GM23338 (cell line): ENCODE data around the gene ANKFN1. TPM values are rescaled to one million over a fixed set of nuclear protein-coding genes. Genes with fewer than 3 reads are reported as not detected.

Source experiments
- ATAC-seq: fragments of 200-7000 bp; cut with Tn5 transposase; 3 replicates; pipeline ENCODE4 v1.9.1; 2020
- DNase-seq: peaks from one replicate; pipeline ENCODE4 v3.0.0-alpha.2; 2015; ENCODE audit warnings: low spot score
- H2AFZ ChIP-seq: fragments of 200-600 bp; sonication (generic); 2 replicates; pipeline ENCODE4 v1.8.0; 2016; ENCODE audit warnings: antibody characterized with exemption, mild to moderate bottlenecking, moderate library complexity
- H3F3A ChIP-seq: fragments of 200-600 bp; sonication (generic); replicated peaks from 2 replicates; pipeline ENCODE4 v1.8.0; 2017; ENCODE audit warnings: antibody characterized with exemption, mixed run types, low read depth
- H3K27ac ChIP-seq: fragments of 200-600 bp; sonication (generic); 2 replicates; pipeline ENCODE4 v1.6.1; 2016; ENCODE audit warnings: low read depth
- H3K27me3 ChIP-seq: fragments of 200-600 bp; sonication (generic); 2 replicates; pipeline ENCODE4 v1.8.0; 2016; ENCODE audit warnings: mild to moderate bottlenecking, mixed run types, moderate library complexity; ENCODE audit not compliant: insufficient read depth
- H3K36me3 ChIP-seq: fragments of 200-600 bp; sonication (generic); 2 replicates; pipeline ENCODE4 v1.8.0; 2016; ENCODE audit warnings: mild to moderate bottlenecking; ENCODE audit not compliant: insufficient read depth
- H3K4me1 ChIP-seq: fragments of 200-600 bp; sonication (generic); 2 replicates; pipeline ENCODE4 v1.8.0; 2016; ENCODE audit warnings: mild to moderate bottlenecking, moderate library complexity; ENCODE audit not compliant: insufficient read depth
- H3K4me2 ChIP-seq: fragments of 200-600 bp; sonication (generic); 2 replicates; pipeline ENCODE4 v1.7.1; 2017; ENCODE audit warnings: mixed run types
- H3K4me3 ChIP-seq: fragments of 200-600 bp; sonication (generic); 2 replicates; pipeline ENCODE4 v1.6.1; 2016; ENCODE audit warnings: mixed run types
- H3K79me2 ChIP-seq: fragments of 200-600 bp; sonication (generic); replicated peaks from 2 replicates; pipeline ENCODE4 v1.8.0; 2017; ENCODE audit warnings: mild to moderate bottlenecking; ENCODE audit not compliant: insufficient read depth
- H3K9me2 ChIP-seq: fragments of 200-600 bp; sonication (generic); 2 replicates; pipeline ENCODE4 v1.8.0; 2017; ENCODE audit not compliant: insufficient read depth
- H4K20me1 ChIP-seq: fragments of 200-600 bp; sonication (generic); replicated peaks from 2 replicates; pipeline ENCODE4 v1.8.0; 2017; ENCODE audit warnings: mild to moderate bottlenecking; ENCODE audit not compliant: insufficient read depth
- H3K27ac Mint-ChIP-seq: 2 replicates; pipeline ENCODE4 v1.8.0; 2020; ENCODE audit warnings: inconsistent platforms, mild to moderate bottlenecking, moderate library complexity, mixed read lengths
- H3K27me3 Mint-ChIP-seq: 3 replicates; pipeline ENCODE4 v1.8.0; 2022; ENCODE audit warnings: low read depth, mild to moderate bottlenecking, moderate library complexity, mixed read lengths, inconsistent platforms; ENCODE audit not compliant: insufficient read depth, poor library complexity
- H3K36me3 Mint-ChIP-seq: 3 replicates; pipeline ENCODE4 v1.8.0; 2021; ENCODE audit warnings: low read depth, mild to moderate bottlenecking, inconsistent platforms, moderate library complexity, mixed read lengths
- H3K4me1 Mint-ChIP-seq: 3 replicates; pipeline ENCODE4 v1.8.0; 2020; ENCODE audit warnings: mild to moderate bottlenecking, inconsistent platforms, mixed read lengths
- H3K4me3 Mint-ChIP-seq: 3 replicates; pipeline ENCODE4 v1.8.0; 2021; ENCODE audit warnings: moderate library complexity, mild to moderate bottlenecking, inconsistent platforms, mixed read lengths
- H3K9me3 Mint-ChIP-seq: 3 replicates; pipeline ENCODE4 v1.8.0; 2020; ENCODE audit warnings: moderate library complexity, mild to moderate bottlenecking, inconsistent platforms, mixed read lengths
- CREB1 ChIP-seq: fragments of 250-450 bp; sonication (Bioruptor Pico); IDR thresholded peaks from 2 replicates; pipeline ENCODE4 v1.5.0; 2020; ENCODE audit warnings: low read depth, mild to moderate bottlenecking, moderate library complexity
- EZH2 ChIP-seq: fragments of 200-600 bp; sonication (generic); IDR thresholded peaks from one replicate; pipeline ENCODE4 v1.8.0; 2017; ENCODE audit warnings: antibody characterized with exemption, mild to moderate bottlenecking, low read depth; ENCODE audit not compliant: unreplicated experiment
- EZH2phosphoT487 ChIP-seq: fragments of 200-600 bp; sonication (generic); IDR thresholded peaks from one replicate; pipeline ENCODE4 v1.8.1; 2018; ENCODE audit warnings: antibody characterized with exemption; ENCODE audit not compliant: unreplicated experiment
- JUNB ChIP-seq: IDR thresholded peaks from one replicate; pipeline ENCODE4 v1.6.1; 2016; ENCODE audit warnings: antibody characterized with exemption; ENCODE audit not compliant: unreplicated experiment
- NANOG ChIP-seq: IDR thresholded peaks from 2 replicates; pipeline ENCODE4 v1.6.1; 2016; ENCODE audit warnings: antibody characterized with exemption, borderline replicate concordance
- POLR2AphosphoS5 ChIP-seq: IDR thresholded peaks from 2 replicates; pipeline ENCODE4 v1.6.1; 2016; ENCODE audit warnings: antibody characterized with exemption, low read depth
- STAT1 ChIP-seq: IDR thresholded peaks from one replicate; pipeline ENCODE4 v1.6.1; 2016; ENCODE audit warnings: antibody characterized with exemption; ENCODE audit not compliant: unreplicated experiment
- ZNF114 ChIP-seq: fragments of 250-450 bp; sonication (Bioruptor Pico); IDR thresholded peaks from 2 replicates; pipeline ENCODE4 v1.5.0; 2020; ENCODE audit warnings: mild to moderate bottlenecking, moderate library complexity
- ZNF331 ChIP-seq: fragments of 250-450 bp; sonication (Bioruptor Pico); IDR thresholded peaks from 2 replicates; pipeline ENCODE4 v1.5.0; 2020; ENCODE audit warnings: low read depth, mild to moderate bottlenecking, moderate library complexity
- polyA plus RNA-seq: library from polyadenylated mRNA; unstranded; fragments of >200 nt; fragmentation: Nextera tagmentation; extraction: Ambion mirVana; gene quantifications from 2 replicates; pipeline ENCODE4 v1.2.1, GENCODE V29; 2016
- total RNA-seq: library from RNA; depleted of rRNA; stranded (reverse); fragments of >200 nt; shearing (Covaris generic); gene quantifications from 2 replicates; pipeline ENCODE4 v1.2.3, GENCODE V29; 2014
- TF ChIP-seq, protein P1 (sequence below), 2 experiments: fragments of 200-600 bp in 1 of 2; sonication (generic) in 1 of 2; conservative IDR thresholded peaks; 2 replicates each; pipeline versions ENCODE4 v1.5.1 to v1.6.1; 2016 to 2017; ENCODE audit warnings: antibody characterized with exemption in 2 of 2, low read depth in 2 of 2, mild to moderate bottlenecking in 2 of 2, moderate library complexity in 1 of 2
- TF ChIP-seq, protein P2 (sequence below): IDR thresholded peaks from 2 replicates; pipeline ENCODE4 v1.6.1; 2016; ENCODE audit warnings: antibody characterized with exemption
- TF ChIP-seq, protein P3 (sequence below): IDR thresholded peaks from one replicate; pipeline ENCODE4 v1.6.1; 2018; ENCODE audit warnings: antibody characterized with exemption; ENCODE audit not compliant: unreplicated experiment
- TF ChIP-seq, protein P4 (sequence below): fragments of 250-450 bp; sonication (Bioruptor Pico); IDR thresholded peaks from 2 replicates; pipeline ENCODE4 v1.5.0; 2020; ENCODE audit warnings: mild to moderate bottlenecking, moderate library complexity

The ANKFN1 gene
- total and polyA plus RNA-seq, 2 experiments from 2014 or later = not detected

DNA sequence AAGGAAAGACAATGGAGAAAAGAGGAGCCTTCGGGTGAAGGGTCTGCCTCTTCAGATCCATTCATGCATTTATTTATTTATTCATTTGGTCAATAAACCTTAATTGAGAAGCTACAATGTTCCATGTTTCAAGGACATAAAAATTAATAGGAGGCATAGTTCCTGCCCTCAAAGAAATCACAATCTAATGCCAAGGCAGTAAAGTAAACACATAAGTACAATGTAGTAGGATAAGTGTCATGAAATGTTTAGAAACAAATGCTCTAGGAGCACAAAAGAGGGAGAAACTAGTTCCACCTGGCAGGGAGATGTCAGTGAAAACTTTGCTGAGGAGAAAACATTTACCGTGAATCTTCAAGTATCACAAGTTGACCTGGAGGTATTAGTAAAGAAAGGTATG, 336.7 kb downstream of the ANKFN1 start:
- ATAC-seq (no peak), DNase-seq (no peak)
- Mint-ChIP-seq H3K4me3 (no peak overlapping the region), H3K27ac (no peak overlapping the region), H3K36me3 (no peaks in the 10 kb centered on the region), H3K4me1 (no peaks in the 10 kb centered on the region; the same call in 2 of the 3 replicates), H3K27me3 (no peaks in the 10 kb centered on the region), H3K9me3 (no peaks in the 10 kb centered on the region)
- H3K4me3 ChIP-seq = no peak overlapping the region
- H3K27ac ChIP-seq = no peak overlapping the region
- no peak overlapping the region for H3K4me2 ChIP-seq
- H3K27me3 ChIP-seq = no peaks in the 10 kb centered on the region
- H3K4me1 ChIP-seq = no peaks in the 10 kb centered on the region
- no peaks in the 10 kb centered on the region for H3F3A ChIP-seq
- H3K36me3 ChIP-seq = no peaks in the 10 kb centered on the region
- no peaks in the 10 kb centered on the region for H4K20me1 ChIP-seq
- H3K9me2 ChIP-seq = no peaks in the 10 kb centered on the region; the same call in 1 of the 2 replicates
- no peaks in the 10 kb centered on the region for H3K79me2 ChIP-seq
- TF ChIP-seq ZNF114 (CRISPR knock-in tag) (no peak), ZNF331 (no peak), JUNB (no peak), STAT1 (no peak), EZH2 (no peak), NANOG (no peak), POLR2AphosphoS5 (no peak), CREB1 (CRISPR knock-in tag) (no peak), EZH2phosphoT487 (no peak)
- TF ChIP-seq, protein P1, sequence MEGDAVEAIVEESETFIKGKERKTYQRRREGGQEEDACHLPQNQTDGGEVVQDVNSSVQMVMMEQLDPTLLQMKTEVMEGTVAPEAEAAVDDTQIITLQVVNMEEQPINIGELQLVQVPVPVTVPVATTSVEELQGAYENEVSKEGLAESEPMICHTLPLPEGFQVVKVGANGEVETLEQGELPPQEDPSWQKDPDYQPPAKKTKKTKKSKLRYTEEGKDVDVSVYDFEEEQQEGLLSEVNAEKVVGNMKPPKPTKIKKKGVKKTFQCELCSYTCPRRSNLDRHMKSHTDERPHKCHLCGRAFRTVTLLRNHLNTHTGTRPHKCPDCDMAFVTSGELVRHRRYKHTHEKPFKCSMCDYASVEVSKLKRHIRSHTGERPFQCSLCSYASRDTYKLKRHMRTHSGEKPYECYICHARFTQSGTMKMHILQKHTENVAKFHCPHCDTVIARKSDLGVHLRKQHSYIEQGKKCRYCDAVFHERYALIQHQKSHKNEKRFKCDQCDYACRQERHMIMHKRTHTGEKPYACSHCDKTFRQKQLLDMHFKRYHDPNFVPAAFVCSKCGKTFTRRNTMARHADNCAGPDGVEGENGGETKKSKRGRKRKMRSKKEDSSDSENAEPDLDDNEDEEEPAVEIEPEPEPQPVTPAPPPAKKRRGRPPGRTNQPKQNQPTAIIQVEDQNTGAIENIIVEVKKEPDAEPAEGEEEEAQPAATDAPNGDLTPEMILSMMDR (conservative IDR thresholded peaks at IDR 0.05; ENCODE audit: low read depth in 2 of 2) = no peak
- TF ChIP-seq, protein P2, sequence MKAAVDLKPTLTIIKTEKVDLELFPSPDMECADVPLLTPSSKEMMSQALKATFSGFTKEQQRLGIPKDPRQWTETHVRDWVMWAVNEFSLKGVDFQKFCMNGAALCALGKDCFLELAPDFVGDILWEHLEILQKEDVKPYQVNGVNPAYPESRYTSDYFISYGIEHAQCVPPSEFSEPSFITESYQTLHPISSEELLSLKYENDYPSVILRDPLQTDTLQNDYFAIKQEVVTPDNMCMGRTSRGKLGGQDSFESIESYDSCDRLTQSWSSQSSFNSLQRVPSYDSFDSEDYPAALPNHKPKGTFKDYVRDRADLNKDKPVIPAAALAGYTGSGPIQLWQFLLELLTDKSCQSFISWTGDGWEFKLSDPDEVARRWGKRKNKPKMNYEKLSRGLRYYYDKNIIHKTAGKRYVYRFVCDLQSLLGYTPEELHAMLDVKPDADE = no peak
- TF ChIP-seq, protein P3, sequence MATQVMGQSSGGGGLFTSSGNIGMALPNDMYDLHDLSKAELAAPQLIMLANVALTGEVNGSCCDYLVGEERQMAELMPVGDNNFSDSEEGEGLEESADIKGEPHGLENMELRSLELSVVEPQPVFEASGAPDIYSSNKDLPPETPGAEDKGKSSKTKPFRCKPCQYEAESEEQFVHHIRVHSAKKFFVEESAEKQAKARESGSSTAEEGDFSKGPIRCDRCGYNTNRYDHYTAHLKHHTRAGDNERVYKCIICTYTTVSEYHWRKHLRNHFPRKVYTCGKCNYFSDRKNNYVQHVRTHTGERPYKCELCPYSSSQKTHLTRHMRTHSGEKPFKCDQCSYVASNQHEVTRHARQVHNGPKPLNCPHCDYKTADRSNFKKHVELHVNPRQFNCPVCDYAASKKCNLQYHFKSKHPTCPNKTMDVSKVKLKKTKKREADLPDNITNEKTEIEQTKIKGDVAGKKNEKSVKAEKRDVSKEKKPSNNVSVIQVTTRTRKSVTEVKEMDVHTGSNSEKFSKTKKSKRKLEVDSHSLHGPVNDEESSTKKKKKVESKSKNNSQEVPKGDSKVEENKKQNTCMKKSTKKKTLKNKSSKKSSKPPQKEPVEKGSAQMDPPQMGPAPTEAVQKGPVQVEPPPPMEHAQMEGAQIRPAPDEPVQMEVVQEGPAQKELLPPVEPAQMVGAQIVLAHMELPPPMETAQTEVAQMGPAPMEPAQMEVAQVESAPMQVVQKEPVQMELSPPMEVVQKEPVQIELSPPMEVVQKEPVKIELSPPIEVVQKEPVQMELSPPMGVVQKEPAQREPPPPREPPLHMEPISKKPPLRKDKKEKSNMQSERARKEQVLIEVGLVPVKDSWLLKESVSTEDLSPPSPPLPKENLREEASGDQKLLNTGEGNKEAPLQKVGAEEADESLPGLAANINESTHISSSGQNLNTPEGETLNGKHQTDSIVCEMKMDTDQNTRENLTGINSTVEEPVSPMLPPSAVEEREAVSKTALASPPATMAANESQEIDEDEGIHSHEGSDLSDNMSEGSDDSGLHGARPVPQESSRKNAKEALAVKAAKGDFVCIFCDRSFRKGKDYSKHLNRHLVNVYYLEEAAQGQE = no peak
- TF ChIP-seq, protein P4, sequence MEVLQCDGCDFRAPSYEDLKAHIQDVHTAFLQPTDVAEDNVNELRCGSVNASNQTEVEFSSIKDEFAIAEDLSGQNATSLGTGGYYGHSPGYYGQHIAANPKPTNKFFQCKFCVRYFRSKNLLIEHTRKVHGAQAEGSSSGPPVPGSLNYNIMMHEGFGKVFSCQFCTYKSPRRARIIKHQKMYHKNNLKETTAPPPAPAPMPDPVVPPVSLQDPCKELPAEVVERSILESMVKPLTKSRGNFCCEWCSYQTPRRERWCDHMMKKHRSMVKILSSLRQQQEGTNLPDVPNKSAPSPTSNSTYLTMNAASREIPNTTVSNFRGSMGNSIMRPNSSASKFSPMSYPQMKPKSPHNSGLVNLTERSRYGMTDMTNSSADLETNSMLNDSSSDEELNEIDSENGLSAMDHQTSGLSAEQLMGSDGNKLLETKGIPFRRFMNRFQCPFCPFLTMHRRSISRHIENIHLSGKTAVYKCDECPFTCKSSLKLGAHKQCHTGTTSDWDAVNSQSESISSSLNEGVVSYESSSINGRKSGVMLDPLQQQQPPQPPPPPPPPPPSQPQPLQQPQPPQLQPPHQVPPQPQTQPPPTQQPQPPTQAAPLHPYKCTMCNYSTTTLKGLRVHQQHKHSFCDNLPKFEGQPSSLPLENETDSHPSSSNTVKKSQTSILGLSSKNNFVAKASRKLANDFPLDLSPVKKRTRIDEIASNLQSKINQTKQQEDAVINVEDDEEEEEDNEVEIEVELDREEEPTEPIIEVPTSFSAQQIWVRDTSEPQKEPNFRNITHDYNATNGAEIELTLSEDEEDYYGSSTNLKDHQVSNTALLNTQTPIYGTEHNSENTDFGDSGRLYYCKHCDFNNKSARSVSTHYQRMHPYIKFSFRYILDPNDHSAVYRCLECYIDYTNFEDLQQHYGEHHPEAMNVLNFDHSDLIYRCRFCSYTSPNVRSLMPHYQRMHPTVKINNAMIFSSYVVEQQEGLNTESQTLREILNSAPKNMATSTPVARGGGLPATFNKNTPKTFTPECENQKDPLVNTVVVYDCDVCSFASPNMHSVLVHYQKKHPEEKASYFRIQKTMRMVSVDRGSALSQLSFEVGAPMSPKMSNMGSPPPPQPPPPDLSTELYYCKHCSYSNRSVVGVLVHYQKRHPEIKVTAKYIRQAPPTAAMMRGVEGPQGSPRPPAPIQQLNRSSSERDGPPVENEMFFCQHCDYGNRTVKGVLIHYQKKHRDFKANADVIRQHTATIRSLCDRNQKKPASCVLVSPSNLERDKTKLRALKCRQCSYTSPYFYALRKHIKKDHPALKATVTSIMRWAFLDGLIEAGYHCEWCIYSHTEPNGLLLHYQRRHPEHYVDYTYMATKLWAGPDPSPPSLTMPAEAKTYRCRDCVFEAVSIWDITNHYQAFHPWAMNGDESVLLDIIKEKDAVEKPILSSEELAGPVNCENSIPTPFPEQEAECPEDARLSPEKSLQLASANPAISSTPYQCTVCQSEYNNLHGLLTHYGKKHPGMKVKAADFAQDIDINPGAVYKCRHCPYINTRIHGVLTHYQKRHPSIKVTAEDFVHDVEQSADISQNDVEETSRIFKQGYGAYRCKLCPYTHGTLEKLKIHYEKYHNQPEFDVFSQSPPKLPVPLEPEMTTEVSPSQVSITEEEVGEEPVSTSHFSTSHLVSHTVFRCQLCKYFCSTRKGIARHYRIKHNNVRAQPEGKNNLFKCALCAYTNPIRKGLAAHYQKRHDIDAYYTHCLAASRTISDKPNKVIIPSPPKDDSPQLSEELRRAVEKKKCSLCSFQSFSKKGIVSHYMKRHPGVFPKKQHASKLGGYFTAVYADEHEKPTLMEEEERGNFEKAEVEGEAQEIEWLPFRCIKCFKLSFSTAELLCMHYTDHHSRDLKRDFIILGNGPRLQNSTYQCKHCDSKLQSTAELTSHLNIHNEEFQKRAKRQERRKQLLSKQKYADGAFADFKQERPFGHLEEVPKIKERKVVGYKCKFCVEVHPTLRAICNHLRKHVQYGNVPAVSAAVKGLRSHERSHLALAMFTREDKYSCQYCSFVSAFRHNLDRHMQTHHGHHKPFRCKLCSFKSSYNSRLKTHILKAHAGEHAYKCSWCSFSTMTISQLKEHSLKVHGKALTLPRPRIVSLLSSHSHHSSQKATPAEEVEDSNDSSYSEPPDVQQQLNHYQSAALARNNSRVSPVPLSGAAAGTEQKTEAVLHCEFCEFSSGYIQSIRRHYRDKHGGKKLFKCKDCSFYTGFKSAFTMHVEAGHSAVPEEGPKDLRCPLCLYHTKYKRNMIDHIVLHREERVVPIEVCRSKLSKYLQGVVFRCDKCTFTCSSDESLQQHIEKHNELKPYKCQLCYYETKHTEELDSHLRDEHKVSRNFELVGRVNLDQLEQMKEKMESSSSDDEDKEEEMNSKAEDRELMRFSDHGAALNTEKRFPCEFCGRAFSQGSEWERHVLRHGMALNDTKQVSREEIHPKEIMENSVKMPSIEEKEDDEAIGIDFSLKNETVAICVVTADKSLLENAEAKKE (CRISPR knock-in tag) = no peak
- H2AFZ ChIP-seq = no peak overlapping the region; the same call in 1 of the 2 replicates
